Fibroblast of pulmonary artery (primary cell): ENCODE results near the gene PKP1.

Source experiments
- DNase-seq: peaks from one replicate; pipeline ENCODE4 v3.0.0-alpha.2; 2010; ENCODE audit warnings: low read depth
- H3K4me3 ChIP-seq: replicated peaks from 2 replicates; pipeline ENCODE4 v1.5.1; 2011; ENCODE audit warnings: low read depth, mild to moderate bottlenecking, control low read depth, low read length, moderate library complexity
- CTCF ChIP-seq: IDR thresholded peaks from 2 replicates; pipeline ENCODE4 v1.5.1; 2011; ENCODE audit warnings: mild to moderate bottlenecking, control low read depth, low read length, inconsistent platforms; ENCODE audit errors: missing control alignments

The PKP1 gene

GRCh38 chr1:201371276-201371675, 88.0 kb downstream of the PKP1 start:
- DNase-seq = no peak
- TF ChIP-seq CTCF = no peak
- H3K4me3 ChIP-seq = no peak overlapping the region

GRCh38 chr1:201371792-201372191, 88.5 kb downstream of the PKP1 start:
- no peak for TF ChIP-seq CTCF
- H3K4me3 ChIP-seq = no peak overlapping the region
- no peak for DNase-seq

GRCh38 chr1:201374364-201374763, 91.1 kb downstream of the PKP1 start:
- H3K4me3 ChIP-seq = no peak overlapping the region

GRCh38 chr1:201375169-201375568, 91.9 kb downstream of the PKP1 start:
- DNase-seq = no peak
- TF ChIP-seq CTCF = peak; percentile 18
- no peak overlapping the region for H3K4me3 ChIP-seq

More at GRCh38 chr1:201374364-201374763, 91.1 kb downstream of the PKP1 start:
- DNase-seq = no peak
- no peak for TF ChIP-seq CTCF

GRCh38 chr1:201376107-201376463, 92.8 kb downstream of the PKP1 start:
- no peak overlapping the region for H3K4me3 ChIP-seq
- no peak for TF ChIP-seq CTCF
- DNase-seq = no peak

- no peak overlapping the region for H3K4me3 ChIP-seq
- DNase-seq = peak; percentile 28
- TF ChIP-seq CTCF = peak; percentile 64
Measured at GRCh38 chr1:201376464-201377374, 93.4 kb downstream of the PKP1 start.
